GM12878 (cell line): ENCODE data around the gene FERMT3. TPM values are rescaled to one million over a fixed set of nuclear protein-coding genes. Genes with fewer than 3 reads are reported as not detected.

ENCODE experiments used
- ATAC-seq: fragments of 200-7000 bp; cut with Tn5 transposase; 3 replicates; pipeline ENCODE4 v1.9.1; 2020; ENCODE audit warnings: mild to moderate bottlenecking, moderate library complexity
- BruUV-seq: library from RNA; stranded (reverse); fragments of 400-500 nt; replicated peaks from 2 replicates; lab custom pipeline; 2021; lab: Mats Ljungman, UMichigan
- CTCF ChIA-PET: fragments of 300-600 bp; sonication (Branson Sonifier 250); formaldehyde crosslinking; extraction: SDS; loops from one replicate; lab custom pipeline; 2021; ENCODE audit warnings: inconsistent platforms; lab: Yijun Ruan, JAX
- POLR2A ChIA-PET: fragments of 350-600 bp; formaldehyde crosslinking; extraction: SDS; loops from one replicate; lab custom pipeline; 2021; ENCODE audit warnings: inconsistent platforms; lab: Charles Lee
- RAD21 ChIA-PET: fragments of 300-600 bp; sonication (Branson Sonifier 250); formaldehyde crosslinking; loops from one replicate; lab custom pipeline; 2023; ENCODE audit warnings: antibody characterized with exemption; ENCODE audit not compliant: unreplicated experiment; lab: Charles Lee
- SMC1A ChIA-PET: fragments of 300-600 bp; sonication (Branson Sonifier 250); formaldehyde crosslinking; loops from one replicate; lab custom pipeline; 2023; ENCODE audit not compliant: unreplicated experiment, uncharacterized antibody; lab: Charles Lee
- DNase-seq: peaks from one replicate; pipeline ENCODE4 v3.0.0-alpha.2; 2011; ENCODE audit warnings: low read depth, low spot score
- FAIRE-seq: peaks from 3 replicates; lab custom pipeline; 2011; peaks lifted over from hg19 to GRCh38; lab: Jason Lieb, UNC
- H2AFZ ChIP-seq: 2 replicates; pipeline ENCODE4 v1.6.0; 2011; ENCODE audit warnings: low read depth, low read length, control low read depth; ENCODE audit not compliant: control insufficient read depth
- H3K27ac ChIP-seq: 2 replicates; pipeline ENCODE4 v1.5.1; 2011; ENCODE audit warnings: control low read depth; ENCODE audit not compliant: control insufficient read depth, insufficient read depth
- H3K27me3 ChIP-seq, 2 experiments: replicated peaks in 1 of 2; 2 replicates each; pipeline versions ENCODE4 v1.6.0 to v1.6.1; 2011; ENCODE audit warnings: low read length in 1 of 2; ENCODE audit not compliant: control insufficient read depth in 2 of 2, insufficient read depth in 2 of 2
- H3K36me3 ChIP-seq, 2 experiments: 2 replicates each; pipeline ENCODE4 v1.5.1; 2011; ENCODE audit warnings: low read length in 1 of 2; ENCODE audit not compliant: control insufficient read depth in 2 of 2, insufficient read depth in 2 of 2
- H3K4me1 ChIP-seq: 2 replicates; pipeline ENCODE4 v1.6.1; 2011; ENCODE audit warnings: mild to moderate bottlenecking, low read length, moderate library complexity, mixed read lengths; ENCODE audit not compliant: control insufficient read depth, insufficient read depth
- H3K4me2 ChIP-seq: 2 replicates; pipeline ENCODE4 v1.6.0; 2011; ENCODE audit warnings: control low read depth; ENCODE audit not compliant: control insufficient read depth, insufficient read depth
- H3K4me3 ChIP-seq: fragments of 200-600 bp; sonication (generic); 2 replicates; pipeline ENCODE4 v1.5.1; 2016
- H3K79me2 ChIP-seq: 2 replicates; pipeline ENCODE4 v1.6.0; 2011; ENCODE audit warnings: low read length; ENCODE audit not compliant: control insufficient read depth, insufficient read depth
- H3K9ac ChIP-seq: 2 replicates; pipeline ENCODE4 v1.8.0; 2011; ENCODE audit warnings: low read length, control low read depth, mixed read lengths; ENCODE audit not compliant: control insufficient read depth, insufficient read depth
- H3K9me3 ChIP-seq: replicated peaks from 3 replicates; pipeline ENCODE4 v1.5.1; 2011; ENCODE audit warnings: mild to moderate bottlenecking, low read length; ENCODE audit not compliant: control insufficient read depth, insufficient read depth
- H4K20me1 ChIP-seq: 2 replicates; pipeline ENCODE4 v1.6.0; 2011; ENCODE audit not compliant: control insufficient read depth, insufficient read depth
- IRF4 ChIP-seq: IDR thresholded peaks from 2 replicates; pipeline ENCODE4 v1.6.1; 2011; ENCODE audit warnings: low read depth, low read length
- MAX ChIP-seq: IDR thresholded peaks from 2 replicates; pipeline ENCODE4 v1.6.1; 2012; ENCODE audit warnings: low read depth, low read length, improper control_type of control experiment
- NFYB ChIP-seq: IDR thresholded peaks from 2 replicates; pipeline ENCODE4 v1.6.1; 2011; ENCODE audit warnings: low read depth, mild to moderate bottlenecking, low read length, improper control_type of control experiment, moderate library complexity; ENCODE audit not compliant: insufficient read depth
- POLR2AphosphoS5 ChIP-seq: IDR thresholded peaks from 2 replicates; pipeline ENCODE4 v1.6.1; 2011; ENCODE audit warnings: mild to moderate bottlenecking, low read length, inconsistent platforms
- POU2F2 ChIP-seq: IDR thresholded peaks from 3 replicates; pipeline ENCODE4 v1.6.1; 2011; ENCODE audit warnings: low read depth, mild to moderate bottlenecking, low read length, borderline replicate concordance
- WGBS: methylation state at CpG from one replicate; pipeline ENCODE4 v1.1.6; 2016; ENCODE audit warnings: low lambda C conversion rate; ENCODE audit not compliant: insufficient replicate concordance, insufficient coverage; ENCODE audit errors: missing lambda C conversion rate; 5-methylcytosine and 5-hydroxymethylcytosine counted together
- in situ Hi-C: fragments of 300-500 bp; cut with MboI; formaldehyde crosslinking; loops from 9 replicates; pipeline ENCODE4 v1.14.3; 2018; ENCODE audit warnings: mixed read lengths
- intact Hi-C: fragments of 100-400 bp; cut with micrococcal nuclease; formaldehyde crosslinking; loops from one replicate; pipeline ENCODE4 v1.14.2; 2022; ENCODE audit not compliant: unreplicated experiment
- polyA plus RNA-seq, 11 experiments: library from polyadenylated mRNA; depleted of rRNA in 4 of 11; unstranded in 6 of 11; stranded (reverse) in 5 of 11; fragments of >200 nt; fragmentation: Nextera tagmentation in 4 of 11; fragmentation: Illumina TruSeq in 1 of 11; extraction: Ambion mirVana in 4 of 11; extraction: Trizol in 1 of 11; gene quantifications; 1 replicate in 1 of 11; 2 replicates in 10 of 11; pipeline versions ENCODE4 v1.2.1 to v1.2.3, GENCODE V29; 2011 to 2016; ENCODE audit warnings: inconsistent platforms in 2 of 11, missing spikeins in 2 of 11, low read depth in 1 of 11
- total RNA-seq, 4 experiments: library from RNA; depleted of rRNA in 3 of 4; stranded (reverse); fragments of >200 nt in 3 of 4; fragmentation: Illumina TruSeq in 1 of 4; extraction: Trizol in 1 of 4; gene quantifications; 2 replicates each; pipeline versions ENCODE4 v1.2.1 to v1.2.3, GENCODE V29; 2013 to 2021

The FERMT3 gene
- total and polyA plus RNA-seq, 10 of the 15 experiments (the other 5 are each of a cell fraction or from before 2014, with no cell fraction given) = 2.0 to 211 (median 114) TPM

GRCh38 chr11:64181506-64182411, 24.8 kb upstream of the FERMT3 start (continued):
- TF ChIP-seq MAX = peak; percentile 20; the same call in 1 of the 2 replicates
- TF ChIP-seq POLR2AphosphoS5 = no peak
- 0 out of 2 replicates have a peak, but pooled peaks have one; percentile 22 for TF ChIP-seq IRF4

GRCh38 chr11:64183890-64184289, 22.6 kb upstream of the FERMT3 start:
- ChIA-PET POLR2A (interaction anchor here (0.5 to 6.4 kb wide), 5 partner anchors 22 to 1387 kb away, joined by 3 to 68 read pairs (median 6); partner anchors contain the start of genes FERMT3, NUDT22 and TRPT1), RAD21 (interaction anchor here (0.9 to 2.5 kb wide), 3 partner anchors 22 to 198 kb away, joined by 3 to 32 read pairs (median 3); partner anchors contain the start of gene FERMT3), SMC1A (no interaction called here), CTCF (interaction anchor here (0.8 to 2.1 kb wide), 3 partner anchors 68 to 183 kb away, joined by 4 to 9 read pairs (median 7); partner anchors contain the start of genes PRDX5 and TRMT112)
- Histone ChIP-seq H3K4me2 (peak overlapping the region; percentile 98), H3K4me1 (peaks cover 20% of the 10 kb centered on the region), H2AFZ (no peak overlapping the region), H3K27me3 (no peaks in the 10 kb centered on the region), H3K9me3 (no peaks in the 10 kb centered on the region), H3K27ac (peak overlapping the region; percentile 33; the same call in 1 of the 2 replicates), H3K9ac (peak overlapping the region; percentile 7; the same call in 1 of the 2 replicates), H3K4me3 (peak overlapping the region; percentile 80; the same call in 1 of the 2 replicates), H4K20me1 (peaks cover 3% of the 10 kb centered on the region; the same call in 1 of the 2 replicates), H3K79me2 (peaks cover 22% of the 10 kb centered on the region), H3K36me3 (no peaks in the 10 kb centered on the region)
- no TSS peak for BruUV-seq
- DNase-seq = no peak
- ATAC-seq = no peak
- in situ Hi-C loops = no loop called here
- TF ChIP-seq NFYB = no peak
- TF ChIP-seq POU2F2 = no peak
- no peak for FAIRE-seq
- 76% methylated on average over 6 of the region's 7 CpGs for WGBS
- intact Hi-C loops = no loop called here
